Measurements from ENCODE around the gene VSTM2B.

Gene VSTM2B

GRCh38 chr19:29549105-29550070, 23.6 kb downstream of the VSTM2B start:
- ATAC-seq = no peak
- TF ChIP-seq ZNF70 (CRISPR knock-in tag; IDR thresholded peaks at IDR 0.05) = no peak
- TF ChIP-seq SNAI2 (CRISPR knock-in tag; IDR thresholded peaks at IDR 0.05) = no peak
- TF ChIP-seq CSDC2 (CRISPR knock-in tag; IDR thresholded peaks at IDR 0.05) = no peak
- TF ChIP-seq ZNF565 (CRISPR knock-in tag; conservative IDR thresholded peaks at IDR 0.05; ENCODE audit: low read depth) = no peak
- no peak for TF ChIP-seq ZC3H10 (CRISPR knock-in tag; IDR thresholded peaks at IDR 0.05)
- TF ChIP-seq POU6F1 (CRISPR knock-in tag; IDR thresholded peaks at IDR 0.05; ENCODE audit: borderline replicate concordance, low read depth) = no peak
- no peak for TF ChIP-seq TOX (CRISPR knock-in tag; IDR thresholded peaks at IDR 0.05; ENCODE audit: borderline replicate concordance)

GRCh38 chr19:29550896-29551295, 25.1 kb downstream of the VSTM2B start:
- TF ChIP-seq TCF4 (CRISPR knock-in tag; IDR thresholded peaks at IDR 0.05; ENCODE audit: borderline replicate concordance) = no peak
- TF ChIP-seq CSDC2 (CRISPR knock-in tag; IDR thresholded peaks at IDR 0.05) = no peak
- no peak for TF ChIP-seq PATZ1 (CRISPR knock-in tag; IDR thresholded peaks at IDR 0.05; ENCODE audit: borderline replicate concordance)
- TF ChIP-seq ARNTL (CRISPR knock-in tag; IDR thresholded peaks at IDR 0.05; ENCODE audit: borderline replicate concordance, low read depth) = no peak
- no peak for TF ChIP-seq PPARA (CRISPR knock-in tag; IDR thresholded peaks at IDR 0.05; ENCODE audit: borderline replicate concordance)
- TF ChIP-seq OSR1 (CRISPR knock-in tag; IDR thresholded peaks at IDR 0.05) = no peak
- no peak for TF ChIP-seq TOX (CRISPR knock-in tag; IDR thresholded peaks at IDR 0.05; ENCODE audit: borderline replicate concordance)
- no peak for ATAC-seq

GRCh38 chr19:29551774-29552173, 26.0 kb downstream of the VSTM2B start:
- TF ChIP-seq ZNF565 (CRISPR knock-in tag; conservative IDR thresholded peaks at IDR 0.05; ENCODE audit: low read depth) (no peak), ESRRG (CRISPR knock-in tag; IDR thresholded peaks at IDR 0.05) (no peak), ZC3H10 (CRISPR knock-in tag; IDR thresholded peaks at IDR 0.05) (no peak), CREB5 (CRISPR knock-in tag; IDR thresholded peaks at IDR 0.05; ENCODE audit: low read depth) (no peak), ISL1 (CRISPR knock-in tag; IDR thresholded peaks at IDR 0.05) (no peak), PATZ1 (CRISPR knock-in tag; IDR thresholded peaks at IDR 0.05; ENCODE audit: borderline replicate concordance) (no peak), SNAI2 (CRISPR knock-in tag; IDR thresholded peaks at IDR 0.05) (no peak), ZFP3 (CRISPR knock-in tag; IDR thresholded peaks at IDR 0.05) (no peak), PPARA (CRISPR knock-in tag; IDR thresholded peaks at IDR 0.05; ENCODE audit: borderline replicate concordance) (no peak), CSRNP3 (CRISPR knock-in tag; IDR thresholded peaks at IDR 0.05) (no peak), OSR1 (CRISPR knock-in tag; IDR thresholded peaks at IDR 0.05) (no peak), ARNTL (CRISPR knock-in tag; IDR thresholded peaks at IDR 0.05; ENCODE audit: borderline replicate concordance, low read depth) (no peak), BACH2 (CRISPR knock-in tag; IDR thresholded peaks at IDR 0.05; ENCODE audit: borderline replicate concordance) (no peak), ZFP30 (CRISPR knock-in tag; IDR thresholded peaks at IDR 0.05) (no peak), TSHZ2 (CRISPR knock-in tag; IDR thresholded peaks at IDR 0.05) (no peak), TOX (CRISPR knock-in tag; IDR thresholded peaks at IDR 0.05; ENCODE audit: borderline replicate concordance) (no peak)
- no peak for ATAC-seq

Measured in SK-N-SH treated with all-trans-retinoic acid at 6 μM for 48 hours (cell line).